ENCODE data around the gene LGALS12. TPM values are rescaled to one million over a fixed set of nuclear protein-coding genes. Genes with fewer than 3 reads are reported as not detected.

Gene LGALS12
- polyA plus RNA-seq, 2 of the 4 experiments (the other 2 are of a cell fraction) = not detected

DNA sequence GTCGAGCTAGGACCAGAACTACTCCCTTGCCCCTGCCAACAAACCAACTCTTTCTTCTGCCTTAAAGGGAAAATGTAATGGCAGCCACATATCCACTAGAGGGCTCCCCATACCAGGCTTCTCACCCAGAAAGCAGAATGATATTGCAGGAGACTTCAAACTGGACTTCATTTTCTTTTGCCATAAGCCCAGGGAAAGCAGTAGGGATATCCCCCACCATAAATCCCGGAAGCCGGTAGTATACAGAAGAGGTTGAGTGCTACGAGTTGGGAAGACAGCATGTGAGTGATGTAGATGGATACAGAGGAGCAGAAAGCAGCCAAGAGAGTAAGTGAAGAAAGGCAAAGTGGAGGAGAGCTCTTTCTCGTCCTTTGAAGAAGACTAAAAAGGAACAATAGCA lies 27.0 kb upstream of the LGALS12 start:
- peak; percentile 95 for ATAC-seq
- FAIRE-seq = peak; percentile 81
- WGBS (ENCODE audit: missing lambda C conversion rate) = 18% methylated on average over 5 of the region's 5 CpGs
- Histone ChIP-seq H3K4me2 (peak overlapping the region; percentile 17; the same call in 2 of the 3 replicates), H3K4me1 (no peaks in the 10 kb centered on the region; the same call in 2 of the 3 replicates), H3K9me3 (peaks cover 18% of the 10 kb centered on the region), H3K4me3 (no peak overlapping the region), H3K27ac (peak overlapping the region; percentile 1 to 53; a peak in 2 of 6 replicates)
- TF ChIP-seq EHMT2 (IDR thresholded peaks at IDR 0.05; ENCODE audit: low read depth) (no peak), SMC3 (IDR thresholded peaks at IDR 0.05) (peak; percentile 97), ZNF302 (CRISPR knock-in tag; IDR thresholded peaks at IDR 0.05) (no peak), MAZ (IDR thresholded peaks at IDR 0.05; ENCODE audit: borderline replicate concordance, low read depth, low read length) (no peak), TP53 (CRISPR knock-in tag; IDR thresholded peaks at IDR 0.05) (no peak), BCL3 (IDR thresholded peaks at IDR 0.05) (no peak), ZSCAN20 (CRISPR knock-in tag; IDR thresholded peaks at IDR 0.05) (no peak), RAD21 (conservative IDR thresholded peaks at IDR 0.05 in 1 of 2, IDR thresholded peaks at IDR 0.05 in 1 of 2) (peak; percentile 98 to 100), CEBPB (IDR thresholded peaks at IDR 0.05) (0 out of 4 replicates have a peak, but pooled peaks of 1 of the 2 experiments have one; percentile 13), ZC3H11A (IDR thresholded peaks at IDR 0.05) (no peak), EHF (CRISPR knock-in tag; IDR thresholded peaks at IDR 0.05) (no peak), NPAS2 (CRISPR knock-in tag; IDR thresholded peaks at IDR 0.05; ENCODE audit: borderline replicate concordance) (no peak)
- TF ChIP-seq, protein P1, sequence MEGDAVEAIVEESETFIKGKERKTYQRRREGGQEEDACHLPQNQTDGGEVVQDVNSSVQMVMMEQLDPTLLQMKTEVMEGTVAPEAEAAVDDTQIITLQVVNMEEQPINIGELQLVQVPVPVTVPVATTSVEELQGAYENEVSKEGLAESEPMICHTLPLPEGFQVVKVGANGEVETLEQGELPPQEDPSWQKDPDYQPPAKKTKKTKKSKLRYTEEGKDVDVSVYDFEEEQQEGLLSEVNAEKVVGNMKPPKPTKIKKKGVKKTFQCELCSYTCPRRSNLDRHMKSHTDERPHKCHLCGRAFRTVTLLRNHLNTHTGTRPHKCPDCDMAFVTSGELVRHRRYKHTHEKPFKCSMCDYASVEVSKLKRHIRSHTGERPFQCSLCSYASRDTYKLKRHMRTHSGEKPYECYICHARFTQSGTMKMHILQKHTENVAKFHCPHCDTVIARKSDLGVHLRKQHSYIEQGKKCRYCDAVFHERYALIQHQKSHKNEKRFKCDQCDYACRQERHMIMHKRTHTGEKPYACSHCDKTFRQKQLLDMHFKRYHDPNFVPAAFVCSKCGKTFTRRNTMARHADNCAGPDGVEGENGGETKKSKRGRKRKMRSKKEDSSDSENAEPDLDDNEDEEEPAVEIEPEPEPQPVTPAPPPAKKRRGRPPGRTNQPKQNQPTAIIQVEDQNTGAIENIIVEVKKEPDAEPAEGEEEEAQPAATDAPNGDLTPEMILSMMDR (IDR thresholded peaks at IDR 0.05) = peak; percentile 96
- TF ChIP-seq, protein P2, sequence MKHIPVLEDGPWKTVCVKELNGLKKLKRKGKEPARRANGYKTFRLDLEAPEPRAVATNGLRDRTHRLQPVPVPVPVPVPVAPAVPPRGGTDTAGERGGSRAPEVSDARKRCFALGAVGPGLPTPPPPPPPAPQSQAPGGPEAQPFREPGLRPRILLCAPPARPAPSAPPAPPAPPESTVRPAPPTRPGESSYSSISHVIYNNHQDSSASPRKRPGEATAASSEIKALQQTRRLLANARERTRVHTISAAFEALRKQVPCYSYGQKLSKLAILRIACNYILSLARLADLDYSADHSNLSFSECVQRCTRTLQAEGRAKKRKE (CRISPR knock-in tag; IDR thresholded peaks at IDR 0.05; ENCODE audit: low read depth) = no peak
- TF ChIP-seq, protein P3, sequence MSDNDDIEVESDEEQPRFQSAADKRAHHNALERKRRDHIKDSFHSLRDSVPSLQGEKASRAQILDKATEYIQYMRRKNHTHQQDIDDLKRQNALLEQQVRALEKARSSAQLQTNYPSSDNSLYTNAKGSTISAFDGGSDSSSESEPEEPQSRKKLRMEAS (IDR thresholded peaks at IDR 0.05) = no peak
- ChIA-PET POLR2A (no interaction called here), CTCF (interaction anchor here (0.6 to 4.7 kb wide), 57 partner anchors 9 to 573 kb away, joined by 3 to 128 read pairs (median 5); partner anchors contain the start of genes PLAAT2, PLAAT4, PLAAT5 and RTN3)
- DNase-seq (ENCODE audit: low read depth in 1 of 2, low spot score in 1 of 2) = peak; percentile 71 to 85

DNA sequence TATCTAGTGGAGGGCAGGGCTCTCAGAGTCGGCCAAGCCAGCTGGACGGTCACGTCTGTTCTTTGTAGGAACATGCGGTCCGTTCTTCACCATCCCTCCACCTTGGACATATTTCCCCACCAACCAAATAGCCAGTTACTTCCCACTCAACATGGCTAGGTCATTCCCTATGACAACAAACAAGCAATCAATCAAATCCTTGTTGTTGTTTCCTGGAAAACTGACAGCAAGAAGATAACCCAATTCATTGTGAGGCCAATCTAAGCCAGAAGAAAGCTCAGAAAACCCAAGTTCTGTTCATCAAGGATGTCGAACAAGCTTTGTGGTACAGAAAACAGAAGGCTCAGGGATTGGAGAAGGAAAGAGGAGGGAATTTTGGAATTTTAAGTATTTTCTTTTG lies 25.8 kb upstream of the LGALS12 start:
- FAIRE-seq (no peak), DNase-seq (ENCODE audit: low read depth in 1 of 2, low spot score in 1 of 2) (no peak), ATAC-seq (no peak)
- Histone ChIP-seq H3K4me3 (no peak overlapping the region), H3K4me1 (no peaks in the 10 kb centered on the region; the same call in 2 of the 3 replicates), H3K27ac (no peak overlapping the region), H3K4me2 (no peak overlapping the region), H3K9me3 (peaks cover 19% of the 10 kb centered on the region)
- ChIA-PET CTCF (interaction anchor here (0.5 to 4.7 kb wide), 24 partner anchors 10 to 574 kb away, joined by 3 to 128 read pairs (median 9); partner anchors contain the start of gene PLAAT5), POLR2A (no interaction called here)
- TF ChIP-seq RARB (CRISPR knock-in tag; IDR thresholded peaks at IDR 0.05) (no peak), KDM5A (IDR thresholded peaks at IDR 0.05) (no peak), POLR2A (IDR thresholded peaks at IDR 0.05; ENCODE audit: low read length) (no peak), JUNB (IDR thresholded peaks at IDR 0.05) (no peak)
- TF ChIP-seq, protein P4, sequence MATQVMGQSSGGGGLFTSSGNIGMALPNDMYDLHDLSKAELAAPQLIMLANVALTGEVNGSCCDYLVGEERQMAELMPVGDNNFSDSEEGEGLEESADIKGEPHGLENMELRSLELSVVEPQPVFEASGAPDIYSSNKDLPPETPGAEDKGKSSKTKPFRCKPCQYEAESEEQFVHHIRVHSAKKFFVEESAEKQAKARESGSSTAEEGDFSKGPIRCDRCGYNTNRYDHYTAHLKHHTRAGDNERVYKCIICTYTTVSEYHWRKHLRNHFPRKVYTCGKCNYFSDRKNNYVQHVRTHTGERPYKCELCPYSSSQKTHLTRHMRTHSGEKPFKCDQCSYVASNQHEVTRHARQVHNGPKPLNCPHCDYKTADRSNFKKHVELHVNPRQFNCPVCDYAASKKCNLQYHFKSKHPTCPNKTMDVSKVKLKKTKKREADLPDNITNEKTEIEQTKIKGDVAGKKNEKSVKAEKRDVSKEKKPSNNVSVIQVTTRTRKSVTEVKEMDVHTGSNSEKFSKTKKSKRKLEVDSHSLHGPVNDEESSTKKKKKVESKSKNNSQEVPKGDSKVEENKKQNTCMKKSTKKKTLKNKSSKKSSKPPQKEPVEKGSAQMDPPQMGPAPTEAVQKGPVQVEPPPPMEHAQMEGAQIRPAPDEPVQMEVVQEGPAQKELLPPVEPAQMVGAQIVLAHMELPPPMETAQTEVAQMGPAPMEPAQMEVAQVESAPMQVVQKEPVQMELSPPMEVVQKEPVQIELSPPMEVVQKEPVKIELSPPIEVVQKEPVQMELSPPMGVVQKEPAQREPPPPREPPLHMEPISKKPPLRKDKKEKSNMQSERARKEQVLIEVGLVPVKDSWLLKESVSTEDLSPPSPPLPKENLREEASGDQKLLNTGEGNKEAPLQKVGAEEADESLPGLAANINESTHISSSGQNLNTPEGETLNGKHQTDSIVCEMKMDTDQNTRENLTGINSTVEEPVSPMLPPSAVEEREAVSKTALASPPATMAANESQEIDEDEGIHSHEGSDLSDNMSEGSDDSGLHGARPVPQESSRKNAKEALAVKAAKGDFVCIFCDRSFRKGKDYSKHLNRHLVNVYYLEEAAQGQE (IDR thresholded peaks at IDR 0.05) = no peak
- 84% methylated on average over 6 of the region's 6 CpGs for WGBS (ENCODE audit: missing lambda C conversion rate)
